Astrocyte (in vitro differentiated cells and primary cell): ENCODE data around the gene PDLIM3. TPM values are rescaled to one million over a fixed set of nuclear protein-coding genes. Genes with fewer than 3 reads are reported as not detected.
"Not testable (repeated sequence)": the region's sequence is repeated elsewhere in the genome, so short reads cannot be mapped to it uniquely, and the experiment has no call there.

ENCODE experiments used
- DNase-seq: peaks from one replicate; pipeline ENCODE4 v3.0.0-alpha.2; 2010; ENCODE audit warnings: low read depth
- FAIRE-seq: peaks from 2 replicates; lab custom pipeline; 2011; peaks lifted over from hg19 to GRCh38; lab: Jason Lieb, UNC
- H2AFZ ChIP-seq: 2 replicates; pipeline ENCODE4 v1.6.0; 2012; ENCODE audit warnings: low read depth, low read length, inconsistent platforms
- H3K27ac ChIP-seq: 2 replicates; pipeline ENCODE4 v1.5.1; 2011; ENCODE audit warnings: low read depth, low read length, inconsistent platforms
- H3K27me3 ChIP-seq: 2 replicates; pipeline ENCODE4 v1.6.0; 2011; ENCODE audit warnings: low read length, inconsistent platforms; ENCODE audit not compliant: insufficient read depth
- H3K36me3 ChIP-seq: 2 replicates; pipeline ENCODE4 v1.5.1; 2011; ENCODE audit warnings: low read length, inconsistent platforms; ENCODE audit not compliant: insufficient read depth
- H3K4me1 ChIP-seq: 2 replicates; pipeline ENCODE4 v1.5.1; 2011; ENCODE audit warnings: low read length, inconsistent platforms; ENCODE audit not compliant: insufficient read depth
- H3K4me2 ChIP-seq: 2 replicates; pipeline ENCODE4 v1.6.0; 2012; ENCODE audit warnings: low read length, inconsistent platforms
- H3K4me3 ChIP-seq: 2 replicates; pipeline ENCODE4 v1.5.1; 2011; ENCODE audit warnings: low read depth, mild to moderate bottlenecking, low read length, inconsistent platforms; ENCODE audit not compliant: insufficient read depth
- H3K79me2 ChIP-seq: 2 replicates; pipeline ENCODE4 v1.6.0; 2012; ENCODE audit warnings: mild to moderate bottlenecking, low read length, inconsistent platforms; ENCODE audit not compliant: insufficient read depth
- H3K9ac ChIP-seq: 2 replicates; pipeline ENCODE4 v1.6.0; 2012; ENCODE audit warnings: mild to moderate bottlenecking, low read length, inconsistent platforms
- H3K9me3 ChIP-seq: 2 replicates; pipeline ENCODE4 v1.5.1; 2012; ENCODE audit warnings: low read depth, mild to moderate bottlenecking, low read length, inconsistent platforms; ENCODE audit not compliant: insufficient read depth
- H4K20me1 ChIP-seq: 2 replicates; pipeline ENCODE4 v1.6.0; 2012; ENCODE audit warnings: low read length, inconsistent platforms; ENCODE audit not compliant: insufficient read depth
- H3K27ac Mint-ChIP-seq: one replicate; pipeline ENCODE4 v1.8.0; 2021; ENCODE audit warnings: mild to moderate bottlenecking, mixed read lengths; ENCODE audit not compliant: unreplicated experiment
- H3K27me3 Mint-ChIP-seq: one replicate; pipeline ENCODE4 v1.8.0; 2021; ENCODE audit warnings: low read depth, mixed read lengths; ENCODE audit not compliant: unreplicated experiment
- H3K36me3 Mint-ChIP-seq: one replicate; pipeline ENCODE4 v1.8.0; 2021; ENCODE audit warnings: low read depth, mixed read lengths; ENCODE audit not compliant: unreplicated experiment
- H3K4me1 Mint-ChIP-seq: one replicate; pipeline ENCODE4 v1.8.0; 2021; ENCODE audit warnings: low read depth, mixed read lengths; ENCODE audit not compliant: unreplicated experiment
- H3K4me3 Mint-ChIP-seq: one replicate; pipeline ENCODE4 v1.8.0; 2021; ENCODE audit warnings: mild to moderate bottlenecking, moderate library complexity, mixed read lengths; ENCODE audit not compliant: unreplicated experiment
- H3K9me3 Mint-ChIP-seq: one replicate; pipeline ENCODE4 v1.8.0; 2021; ENCODE audit warnings: mild to moderate bottlenecking, mixed read lengths; ENCODE audit not compliant: unreplicated experiment
- EZH2 ChIP-seq: IDR thresholded peaks from 2 replicates; pipeline ENCODE4 v1.6.1; 2012; ENCODE audit warnings: mild to moderate bottlenecking, low read length, inconsistent platforms; ENCODE audit not compliant: insufficient read depth
- total RNA-seq: library from RNA; stranded (reverse); gene quantifications from 2 replicates; pipeline ENCODE4 v1.2.1, GENCODE V29; 2021
- TF ChIP-seq, protein P1 (sequence below): IDR thresholded peaks from 2 replicates; pipeline ENCODE4 v1.5.1; 2011; ENCODE audit warnings: low read depth, mild to moderate bottlenecking, inconsistent platforms, low read length, moderate library complexity; ENCODE audit not compliant: insufficient read depth

PDLIM3 gene
- total RNA-seq, 1 donor from 2014 or later: 28.5 TPM

- Histone ChIP-seq H3K27ac (no peak overlapping the region), H3K9me3 (no peaks in the 10 kb centered on the region), H3K79me2 (no peaks in the 10 kb centered on the region), H3K4me2 (peak overlapping the region; percentile 66), H3K36me3 (no peaks in the 10 kb centered on the region), H4K20me1 (no peaks in the 10 kb centered on the region), H3K4me3 (no peak overlapping the region), H3K9ac (no peak overlapping the region), H3K27me3 (no peaks in the 10 kb centered on the region), H3K4me1 (peaks cover 6% of the 10 kb centered on the region), H2AFZ (no peak overlapping the region)
- H3K27ac Mint-ChIP-seq: no peak overlapping the region
- H3K4me1 Mint-ChIP-seq: peaks cover 16% of the 10 kb centered on the region
- H3K9me3 Mint-ChIP-seq: no peaks in the 10 kb centered on the region
- peak; percentile 53 for DNase-seq
- peaks cover 14% of the 10 kb centered on the region for H3K36me3 Mint-ChIP-seq
- no peak for FAIRE-seq
- H3K27me3 Mint-ChIP-seq: no peaks in the 10 kb centered on the region
- H3K4me3 Mint-ChIP-seq: no peak overlapping the region
- TF ChIP-seq, protein P1, sequence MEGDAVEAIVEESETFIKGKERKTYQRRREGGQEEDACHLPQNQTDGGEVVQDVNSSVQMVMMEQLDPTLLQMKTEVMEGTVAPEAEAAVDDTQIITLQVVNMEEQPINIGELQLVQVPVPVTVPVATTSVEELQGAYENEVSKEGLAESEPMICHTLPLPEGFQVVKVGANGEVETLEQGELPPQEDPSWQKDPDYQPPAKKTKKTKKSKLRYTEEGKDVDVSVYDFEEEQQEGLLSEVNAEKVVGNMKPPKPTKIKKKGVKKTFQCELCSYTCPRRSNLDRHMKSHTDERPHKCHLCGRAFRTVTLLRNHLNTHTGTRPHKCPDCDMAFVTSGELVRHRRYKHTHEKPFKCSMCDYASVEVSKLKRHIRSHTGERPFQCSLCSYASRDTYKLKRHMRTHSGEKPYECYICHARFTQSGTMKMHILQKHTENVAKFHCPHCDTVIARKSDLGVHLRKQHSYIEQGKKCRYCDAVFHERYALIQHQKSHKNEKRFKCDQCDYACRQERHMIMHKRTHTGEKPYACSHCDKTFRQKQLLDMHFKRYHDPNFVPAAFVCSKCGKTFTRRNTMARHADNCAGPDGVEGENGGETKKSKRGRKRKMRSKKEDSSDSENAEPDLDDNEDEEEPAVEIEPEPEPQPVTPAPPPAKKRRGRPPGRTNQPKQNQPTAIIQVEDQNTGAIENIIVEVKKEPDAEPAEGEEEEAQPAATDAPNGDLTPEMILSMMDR: no peak
- TF ChIP-seq EZH2: no peak
Measured at GRCh38 chr4:185513489-185514181, 21.7 kb downstream of the PDLIM3 start.

DNA sequence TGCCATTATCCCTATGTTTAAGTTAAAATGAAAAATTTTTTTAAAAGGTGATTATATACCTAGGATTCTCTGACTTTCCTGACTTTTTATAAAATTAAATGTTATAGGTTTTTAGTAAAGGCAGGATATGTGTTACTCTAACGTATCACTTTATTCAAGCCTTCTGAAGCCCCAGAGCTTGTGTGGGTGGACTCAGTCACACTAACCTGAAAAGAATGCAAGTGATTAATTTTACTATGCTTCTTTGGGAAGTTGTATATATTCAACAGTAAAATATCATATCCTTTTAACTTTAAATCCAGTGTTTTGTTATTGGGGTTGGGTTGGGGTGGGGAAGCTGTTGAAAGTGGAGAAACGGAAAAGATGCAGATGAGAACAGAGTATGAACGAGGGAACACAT, 22.8 kb downstream of the PDLIM3 start:
- Histone ChIP-seq H3K4me1 (peaks cover 6% of the 10 kb centered on the region), H3K4me3 (no peak overlapping the region), H3K36me3 (no peaks in the 10 kb centered on the region), H3K27me3 (no peaks in the 10 kb centered on the region), H3K27ac (peak overlapping the region; percentile 37), H3K9ac (no peak overlapping the region), H3K9me3 (no peaks in the 10 kb centered on the region), H2AFZ (peak overlapping the region; percentile 1), H4K20me1 (no peaks in the 10 kb centered on the region), H3K4me2 (peak overlapping the region; percentile 66), H3K79me2 (no peaks in the 10 kb centered on the region)
- no peaks in the 10 kb centered on the region for H3K27me3 Mint-ChIP-seq
- no peaks in the 10 kb centered on the region for H3K9me3 Mint-ChIP-seq
- peaks cover 16% of the 10 kb centered on the region for H3K4me1 Mint-ChIP-seq
- H3K4me3 Mint-ChIP-seq: no peak overlapping the region
- TF ChIP-seq, protein P1: no peak
- TF ChIP-seq EZH2: no peak
- DNase-seq: peak; percentile 79
- FAIRE-seq: no peak
- no peak overlapping the region for H3K27ac Mint-ChIP-seq
- H3K36me3 Mint-ChIP-seq: peaks cover 12% of the 10 kb centered on the region

DNA sequence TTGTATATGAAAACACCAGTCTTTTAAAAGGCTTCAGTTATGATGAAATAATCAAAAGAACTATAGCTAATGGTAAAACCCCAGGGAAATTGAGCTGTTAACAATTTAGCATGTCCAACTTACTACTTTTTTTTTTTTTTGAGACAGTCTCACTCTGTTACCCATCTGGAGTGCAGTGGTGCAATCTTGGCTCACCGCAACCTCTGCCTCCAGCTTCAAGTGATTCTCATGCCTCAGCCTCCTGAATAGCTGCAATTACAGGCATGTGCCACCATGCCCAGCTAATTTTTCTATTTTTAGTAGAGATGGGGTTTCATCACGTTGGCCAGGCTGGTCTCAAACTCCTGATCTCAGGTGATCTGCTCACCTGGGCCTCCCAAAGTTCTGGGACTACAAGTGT, 24.1 kb downstream of the PDLIM3 start:
- not testable (repeated sequence) for H3K4me1 ChIP-seq, DNase-seq, FAIRE-seq, H3K27me3 ChIP-seq, H3K4me3 Mint-ChIP-seq, H3K9me3 Mint-ChIP-seq, H3K27ac Mint-ChIP-seq, H2AFZ ChIP-seq, H3K4me3 ChIP-seq, H3K4me2 ChIP-seq, H3K27ac ChIP-seq, H4K20me1 ChIP-seq, H3K36me3 ChIP-seq, H3K27me3 Mint-ChIP-seq, H3K9me3 ChIP-seq, H3K79me2 ChIP-seq, H3K9ac ChIP-seq
- peaks cover 16% of the 10 kb centered on the region for H3K4me1 Mint-ChIP-seq
- peaks cover 12% of the 10 kb centered on the region for H3K36me3 Mint-ChIP-seq
